PFSK-1 (cell line): ENCODE data around the gene VGF.

Source experiments
- POLR2AphosphoS5 ChIP-seq: IDR thresholded peaks from 2 replicates; pipeline ENCODE4 v1.6.1; 2012; ENCODE audit warnings: low read depth, mild to moderate bottlenecking, control low read depth, low read length, moderate library complexity
- REST ChIP-seq, 2 experiments: IDR thresholded peaks; 2 replicates each; pipeline versions ENCODE4 v1.6.1 to v1.8.0; 2011 to 2012; ENCODE audit warnings: low read depth in 2 of 2, low read length in 2 of 2, control low read depth in 1 of 2, inconsistent platforms in 1 of 2, mild to moderate bottlenecking in 1 of 2, moderate library complexity in 1 of 2; ENCODE audit not compliant: insufficient read depth in 1 of 2
- TAF1 ChIP-seq: IDR thresholded peaks from 2 replicates; pipeline ENCODE4 v1.6.1; 2012; ENCODE audit warnings: low read length, control low read depth, borderline replicate concordance; ENCODE audit not compliant: insufficient read depth

- TF ChIP-seq POLR2AphosphoS5 (no peak), TAF1 (no peak), REST (IDR thresholded peaks at IDR 0.05; ENCODE audit: insufficient read depth in 1 of 2, low read depth in 2 of 2, low read length in 2 of 2) (no peak)
These were observed 45.1 kb downstream of the VGF start for GRCh38 chr7:101120315-101120714.
